GM21529 (cell line): ENCODE data around the gene MXD3.
"Not testable (repeated sequence)": the region's sequence is repeated elsewhere in the genome, so short reads cannot be mapped to it uniquely, and the experiment has no call there.

Experiments
- ATAC-seq: cut with Tn5 transposase; IDR thresholded peaks from one replicate; pipeline ENCODE4 v1.9.1; 2021; ENCODE audit not compliant: unreplicated experiment

MXD3 gene

DNA sequence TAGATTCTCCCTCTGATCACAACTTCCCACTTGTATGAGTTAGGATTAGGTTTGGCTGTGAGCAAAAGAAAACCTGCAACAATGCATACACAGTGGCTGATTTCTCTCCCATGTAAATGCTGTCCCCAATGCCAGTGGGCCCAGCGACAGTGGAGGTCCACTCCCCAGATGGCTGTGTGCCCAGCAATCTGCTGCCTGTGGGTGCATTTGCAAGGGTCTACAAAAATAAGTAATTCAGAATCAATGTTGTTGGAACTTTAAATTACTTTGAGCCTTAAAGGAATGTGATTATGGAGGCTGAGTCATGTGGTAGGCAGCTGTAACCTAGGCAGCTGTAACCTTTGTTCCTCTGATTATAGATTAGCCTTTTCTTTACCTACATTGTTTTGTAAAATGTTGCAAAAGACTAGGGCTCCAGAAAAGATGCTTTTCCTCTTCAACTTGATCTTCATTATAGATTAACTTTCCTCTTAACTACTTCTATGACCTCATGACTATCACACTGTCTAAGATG lies 14.2 kb upstream of the MXD3 start:
- no peak for ATAC-seq

DNA sequence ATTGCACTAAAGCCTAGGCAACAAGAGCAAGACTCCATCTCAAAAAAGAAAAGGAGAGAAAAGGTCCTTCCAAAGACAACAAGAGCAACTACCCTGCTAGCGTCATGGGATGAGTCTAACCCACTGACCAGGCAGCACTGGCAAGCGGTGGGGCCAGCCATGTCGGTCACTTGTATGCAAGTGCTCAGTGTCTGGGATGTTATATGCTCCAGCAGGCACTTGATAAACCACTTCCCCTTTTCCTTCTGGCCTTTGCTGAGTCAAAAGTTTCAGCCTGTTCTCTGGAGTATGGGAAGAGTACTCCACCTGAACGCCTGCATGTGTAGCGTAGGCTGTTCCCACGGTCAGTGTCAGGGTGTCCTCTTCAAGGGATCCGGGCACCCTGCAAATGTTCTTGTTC lies 9.2 kb upstream of the MXD3 start:
- ATAC-seq, result no peak

DNA sequence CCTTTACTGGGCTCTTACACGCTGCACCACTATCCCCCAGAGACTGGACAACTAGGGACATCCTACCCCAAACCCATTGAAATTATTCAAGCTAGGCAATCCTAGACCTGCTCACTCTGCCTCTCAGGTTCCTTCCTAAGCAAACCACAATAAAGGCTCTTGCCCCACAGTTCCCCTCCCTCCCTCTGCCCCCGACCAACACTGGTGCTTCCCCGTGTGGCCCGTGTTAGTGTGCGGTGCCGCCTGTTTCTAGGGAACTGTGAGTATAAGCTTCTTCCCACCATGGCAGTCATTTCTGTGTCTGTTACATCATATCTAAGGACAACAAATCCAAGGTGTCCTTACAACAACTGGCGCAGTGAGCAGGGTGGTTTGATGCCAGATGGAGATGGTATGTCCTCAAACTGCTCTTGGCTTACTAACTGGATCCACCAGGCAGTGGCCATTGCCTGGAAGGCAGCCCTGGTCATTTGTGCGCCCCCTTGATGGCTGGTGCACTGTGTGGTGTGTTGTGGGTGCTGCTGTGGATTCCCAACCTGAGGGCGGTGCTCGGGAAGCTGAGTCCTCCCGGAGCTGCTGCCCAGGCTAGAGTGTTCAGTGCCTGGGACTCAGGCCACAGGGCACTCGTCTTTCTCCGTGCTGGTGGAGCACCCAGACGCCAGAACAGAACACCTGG lies 8.4 kb upstream of the MXD3 start:
- ATAC-seq, result no peak

DNA sequence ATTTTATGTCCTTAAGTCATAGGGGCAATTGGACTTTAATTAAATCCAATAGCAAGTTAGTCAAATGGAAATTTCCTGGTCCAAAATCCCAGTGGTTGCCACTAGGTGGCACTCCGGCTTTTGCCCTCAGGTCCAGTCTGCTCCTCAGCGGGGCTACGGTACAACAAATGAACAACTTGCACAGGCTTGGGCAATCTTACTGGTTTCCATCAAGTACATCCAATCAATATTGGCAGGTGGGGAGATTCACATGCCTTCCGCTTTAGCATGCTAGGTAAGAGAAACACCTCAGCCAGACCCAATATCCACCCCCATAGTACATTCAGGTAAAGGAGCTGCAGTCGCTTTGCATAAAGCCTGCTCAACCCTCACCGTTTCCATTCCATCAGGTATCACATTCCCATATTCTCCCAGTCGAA lies 6.3 kb upstream of the MXD3 start:
- ATAC-seq, result no peak

DNA sequence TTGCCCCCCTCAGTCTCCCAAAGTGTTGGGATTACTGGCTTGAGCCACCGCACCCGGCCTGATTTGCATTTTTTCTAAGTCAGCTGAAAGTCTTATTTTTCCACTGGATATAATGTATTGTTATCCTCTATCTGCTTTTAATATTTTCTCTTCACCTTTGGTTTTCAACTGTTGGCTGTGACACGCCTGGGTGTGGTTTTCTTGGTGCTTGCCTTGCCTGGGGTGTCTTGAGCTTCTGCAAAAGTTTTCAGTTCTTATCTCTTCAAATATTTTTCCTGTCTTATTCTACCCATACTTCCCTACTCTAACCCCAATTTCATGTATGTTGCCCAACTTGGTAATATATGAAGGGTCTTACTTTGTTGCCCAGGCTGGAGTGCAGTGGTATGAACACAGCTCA lies 4.3 kb upstream of the MXD3 start:
- no peak for ATAC-seq

DNA sequence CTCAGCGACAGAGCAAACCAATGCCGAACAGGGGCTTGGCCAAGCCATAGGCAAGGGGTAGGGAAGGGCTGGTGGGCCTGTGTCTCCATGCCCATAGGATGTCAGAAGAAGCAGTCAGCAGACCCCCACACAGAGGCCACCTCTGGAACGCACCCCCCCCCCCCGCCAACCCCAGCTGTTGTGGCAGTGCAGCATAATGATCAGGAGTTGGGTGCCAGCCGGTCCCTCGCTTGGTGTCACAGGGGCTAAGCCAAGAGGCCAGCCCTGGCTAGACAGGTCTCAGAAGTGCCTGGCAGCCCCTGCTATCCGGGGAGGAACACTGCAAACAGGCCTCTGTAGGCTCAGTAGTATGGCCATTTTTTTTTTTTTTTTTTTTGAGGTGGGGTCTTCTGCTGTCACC lies 3.7 kb upstream of the MXD3 start:
- no peak for ATAC-seq

DNA sequence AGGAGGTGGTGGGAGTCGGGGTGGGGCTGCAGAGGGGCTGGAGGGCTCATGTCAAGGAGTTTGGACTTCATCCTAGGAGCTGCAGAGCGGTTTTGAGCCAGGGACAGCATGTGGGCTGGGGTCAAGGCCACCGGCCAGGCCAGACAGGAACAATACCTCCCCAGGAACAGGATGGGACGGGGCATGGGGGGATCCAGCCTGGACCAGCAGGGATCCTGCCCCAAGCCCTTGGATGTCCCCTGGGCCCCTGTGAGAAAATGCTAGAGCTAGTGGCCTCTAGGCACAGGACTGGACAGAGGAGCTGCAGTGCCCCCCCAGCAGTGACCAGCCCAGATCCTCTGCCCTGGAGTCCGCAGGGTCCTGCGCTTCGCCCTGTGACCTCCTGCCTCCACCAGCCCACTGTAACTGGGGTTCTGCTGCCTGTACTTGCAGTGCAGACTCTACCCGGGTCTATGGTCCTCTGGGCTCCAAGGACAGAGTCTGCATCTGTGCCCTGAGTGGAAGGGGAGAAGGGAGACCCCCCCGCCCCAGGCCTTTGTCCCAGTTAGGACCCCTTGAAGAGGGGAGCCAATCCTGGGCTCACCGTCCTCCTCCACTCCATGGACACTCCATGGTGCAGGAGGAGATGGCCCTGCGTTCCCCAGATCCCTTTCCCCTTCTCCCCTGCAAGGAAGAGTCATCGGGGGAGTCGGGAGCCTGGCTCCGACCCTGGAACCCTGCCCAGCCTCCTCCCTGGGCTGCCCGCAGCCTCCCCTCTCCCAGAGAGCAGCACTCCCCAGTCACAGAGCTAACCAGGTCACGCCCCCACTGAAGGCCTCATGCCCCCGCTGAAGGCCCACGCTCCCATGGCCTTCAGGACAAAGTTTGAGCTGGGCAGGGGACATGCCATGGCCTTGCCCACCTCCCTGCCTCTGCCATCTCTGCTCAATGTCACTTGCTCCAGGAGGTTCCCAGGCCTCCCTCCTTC lies 3.0 kb upstream of the MXD3 start:
- ATAC-seq, result no peak

DNA sequence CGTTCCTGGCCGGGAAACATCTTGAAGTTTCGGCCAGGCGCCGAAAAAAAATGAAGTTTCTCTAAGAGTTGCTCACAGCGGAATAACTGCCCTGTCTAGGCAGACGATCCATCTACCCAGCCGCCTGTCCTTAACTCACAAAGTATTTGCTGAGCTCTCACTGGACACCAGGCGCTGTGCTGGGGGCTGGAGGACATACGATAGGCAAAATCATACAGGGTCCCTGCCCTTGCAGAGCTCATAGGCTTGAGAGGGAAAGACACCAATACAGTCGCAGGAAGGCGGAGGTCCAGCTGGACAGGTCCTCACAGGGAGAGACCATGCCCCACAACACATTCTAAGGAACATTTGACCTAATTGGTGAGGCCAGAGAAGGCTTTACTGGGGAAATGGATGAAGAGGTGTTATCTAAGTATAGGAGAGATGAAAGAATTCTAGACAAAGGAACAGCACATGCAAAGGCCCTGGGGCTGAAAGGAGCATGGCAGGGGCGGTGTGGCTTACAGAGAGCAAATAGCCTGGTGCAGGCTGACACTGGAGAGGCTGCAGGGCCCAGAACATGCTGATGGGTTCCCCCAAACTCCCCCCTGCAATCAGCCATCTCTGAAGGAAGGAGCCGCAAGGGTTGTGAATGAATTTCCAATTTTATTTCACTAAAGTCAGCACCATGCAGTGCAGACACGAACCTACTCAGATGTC lies 2.0 kb upstream of the MXD3 start:
- ATAC-seq, result no peak

DNA sequence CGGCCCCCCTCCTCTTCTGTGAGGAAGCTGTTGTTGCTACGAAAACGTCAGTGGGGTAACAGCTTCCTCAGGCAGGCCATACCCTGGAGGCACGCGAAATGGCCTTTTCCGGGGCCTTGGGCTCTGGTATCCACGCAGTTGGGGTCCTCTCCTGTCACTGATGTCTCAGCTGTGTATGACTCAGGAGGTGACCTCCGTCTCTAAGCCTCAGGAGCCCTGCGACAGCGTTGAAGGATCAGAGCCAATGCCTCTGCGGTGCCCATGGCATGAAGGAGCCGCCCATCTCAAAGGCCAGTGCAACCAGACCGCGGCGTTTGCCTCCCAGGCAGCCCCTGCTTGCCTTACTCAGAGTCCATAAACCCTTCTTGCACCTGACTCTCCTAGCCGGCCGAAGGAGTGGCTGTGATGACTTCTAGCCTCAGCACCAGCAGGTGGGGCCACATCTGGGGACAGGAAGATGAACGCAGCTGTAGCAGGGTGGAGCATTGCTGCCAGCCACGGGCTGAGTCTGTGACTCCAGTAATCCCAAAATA lies 1.0 kb upstream of the MXD3 start:
- peak; percentile 28 for ATAC-seq

DNA sequence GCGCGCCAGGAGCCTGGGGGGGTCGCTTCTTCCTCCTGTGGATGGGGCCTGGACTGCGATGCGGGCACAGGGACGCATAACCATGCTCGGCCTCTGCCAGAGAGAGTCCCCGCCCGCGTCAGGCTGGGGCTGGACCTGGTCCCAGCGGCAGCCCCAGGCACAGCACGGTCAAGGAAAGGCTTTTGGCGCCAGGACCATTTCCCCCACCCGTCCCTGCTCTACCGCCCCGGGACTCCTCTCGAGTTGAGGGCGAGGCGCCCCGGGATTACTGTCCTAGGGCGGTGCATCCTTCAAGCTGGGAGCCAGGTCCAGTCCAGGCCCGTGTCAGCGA lies 341 bp downstream of the MXD3 start:
- peak; percentile 1 for ATAC-seq

DNA sequence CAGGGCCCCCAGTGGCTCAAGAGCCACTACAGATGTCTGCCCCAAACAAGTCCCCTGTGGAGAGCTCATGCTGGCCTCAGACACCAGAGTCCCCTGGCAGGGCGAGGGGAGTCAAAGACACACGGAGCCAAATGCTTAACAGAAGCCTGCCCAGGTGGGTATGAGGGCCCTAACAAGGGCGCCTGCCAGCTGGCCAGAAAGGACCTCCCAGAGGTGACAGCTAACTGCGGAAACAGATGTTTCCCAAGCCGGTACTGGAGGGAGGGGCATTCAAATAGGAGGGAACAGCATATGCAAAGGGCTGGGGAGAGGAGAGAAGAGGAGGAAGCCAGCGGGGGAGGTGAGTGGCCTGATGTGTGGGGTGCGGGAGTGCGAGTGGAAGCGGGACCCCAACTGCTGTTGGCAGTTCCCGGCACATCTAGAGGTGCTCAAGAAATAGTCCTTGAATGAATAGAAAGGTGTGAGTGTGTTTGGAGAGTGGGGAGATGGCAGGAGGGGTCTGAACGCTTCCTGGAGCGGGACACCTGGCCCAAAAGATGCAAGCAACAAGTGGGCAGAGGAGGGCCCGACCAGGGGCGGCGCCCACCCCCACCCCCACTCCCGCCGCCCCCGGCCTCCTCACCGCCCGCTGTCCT lies 824 bp downstream of the MXD3 start:
- ATAC-seq, result peak; percentile 20

DNA sequence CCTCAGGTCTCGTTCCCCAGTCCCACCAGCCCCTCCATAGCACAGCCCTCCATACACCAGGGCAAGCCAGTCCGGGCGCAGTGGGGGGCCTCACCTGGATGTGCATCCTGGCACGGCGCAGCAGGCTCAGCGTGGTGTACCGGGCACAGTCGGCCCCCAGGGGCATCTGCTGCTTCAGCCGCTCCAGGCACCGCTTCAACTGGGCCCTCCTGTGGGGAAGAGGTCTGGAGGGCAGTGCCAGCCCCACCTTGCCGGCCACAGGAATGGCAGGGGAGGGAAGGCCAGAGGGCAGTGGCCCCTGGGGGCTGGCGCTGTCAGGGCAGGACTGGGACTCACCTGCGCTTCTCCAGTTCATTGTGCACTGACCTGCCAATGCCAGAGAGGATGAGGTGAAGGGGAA lies 1.4 kb downstream of the MXD3 start:
- ATAC-seq, result no peak

DNA sequence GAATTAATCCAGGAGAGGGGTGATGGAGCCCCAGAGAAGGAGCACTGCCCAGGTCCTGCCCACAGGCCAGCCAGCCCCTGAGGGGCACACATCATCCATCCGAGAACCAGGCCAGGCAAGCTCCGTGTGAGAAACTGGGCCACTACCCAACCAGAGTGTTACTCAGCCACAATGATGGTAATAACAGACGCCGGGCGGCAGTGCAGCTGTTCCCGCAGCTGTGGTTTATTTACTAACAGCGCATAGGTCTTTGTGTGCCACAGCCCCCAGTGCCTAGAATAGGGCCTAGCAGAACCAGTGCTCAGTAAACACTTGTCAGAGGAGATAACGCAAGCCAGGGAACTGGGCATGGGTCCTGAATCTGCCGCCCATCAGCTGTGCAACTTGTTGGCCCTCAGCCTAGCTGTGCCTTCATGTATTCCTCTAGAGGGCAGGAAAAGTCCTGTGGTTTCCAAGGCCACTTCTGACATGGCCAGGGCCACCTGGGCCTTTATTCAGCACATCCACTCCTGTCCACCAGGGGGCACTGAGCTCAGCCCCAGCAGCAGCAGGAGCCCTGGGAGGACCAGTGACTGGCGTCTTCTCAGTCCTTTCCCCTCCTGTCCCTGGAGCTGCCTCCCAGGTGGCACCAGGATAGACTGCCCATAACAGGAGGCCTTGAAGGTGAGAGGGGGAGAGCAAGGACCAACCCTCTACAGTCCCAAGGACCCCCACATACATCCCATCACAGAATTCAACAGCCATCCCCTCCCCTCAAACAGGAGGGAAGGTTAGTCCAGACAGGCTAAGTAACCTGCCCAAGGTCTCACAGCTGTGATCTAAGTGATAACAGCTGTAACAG lies 2.1 kb downstream of the MXD3 start:
- no peak for ATAC-seq

DNA sequence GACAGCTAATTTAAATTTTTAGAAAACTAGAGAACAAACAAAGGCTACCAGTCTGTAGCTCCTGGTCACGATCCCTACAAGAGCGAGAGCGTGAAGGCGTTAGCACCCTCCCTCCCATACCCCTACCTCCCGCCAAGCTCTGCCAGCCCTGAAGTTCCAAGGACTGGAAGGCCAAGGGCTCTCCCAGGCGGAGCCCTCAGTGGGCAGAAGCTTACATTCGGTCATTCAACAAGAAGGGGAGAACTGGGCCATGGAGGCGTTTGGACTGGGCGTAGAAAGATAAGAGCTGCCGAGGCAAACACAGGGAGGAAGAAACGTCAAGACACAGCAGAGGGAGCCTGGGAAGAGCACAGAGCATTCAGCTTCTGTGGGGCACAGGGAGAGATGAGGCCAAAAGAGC lies 3.0 kb downstream of the MXD3 start:
- no peak for ATAC-seq

DNA sequence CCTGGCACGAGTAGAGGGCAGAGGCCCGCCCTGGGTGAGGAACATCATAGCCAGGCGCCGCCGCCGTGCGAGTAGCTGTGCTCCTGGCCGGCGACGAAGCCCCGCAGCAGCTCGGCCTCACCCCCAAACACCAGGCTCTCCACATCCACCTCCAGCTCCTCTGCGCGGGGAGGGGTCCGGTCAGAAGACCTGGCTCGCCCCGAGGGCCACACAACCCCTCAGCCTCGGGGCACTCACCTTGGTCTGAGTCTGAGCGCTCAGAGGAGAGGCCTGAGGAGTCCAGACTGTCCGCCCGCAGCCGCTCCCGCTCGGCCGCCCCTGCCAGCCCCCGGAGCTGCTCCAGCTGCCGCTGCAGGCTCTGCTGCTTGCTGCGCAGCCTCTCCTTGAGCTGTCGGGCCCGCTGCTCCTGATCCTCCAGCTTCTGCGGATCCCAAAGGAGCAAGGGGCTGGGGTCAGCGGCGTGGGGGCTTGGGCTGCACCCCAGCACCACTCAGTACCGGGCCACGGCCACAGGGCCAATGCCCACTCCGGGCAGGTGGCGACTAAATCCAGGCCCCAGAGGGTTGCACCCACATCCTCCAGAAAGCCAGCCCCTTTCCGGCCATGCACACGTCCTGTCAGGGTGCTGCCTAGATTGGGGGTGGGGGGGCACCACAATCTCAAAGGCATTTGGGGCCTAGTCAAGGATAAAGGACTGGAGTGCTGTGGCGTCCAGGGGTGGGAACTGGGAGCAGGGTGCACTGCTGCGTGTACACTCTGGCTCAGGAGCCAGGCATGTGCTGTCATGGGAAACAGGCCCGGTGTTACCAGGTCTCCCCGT lies 3.9 kb downstream of the MXD3 start:
- no peak for ATAC-seq

DNA sequence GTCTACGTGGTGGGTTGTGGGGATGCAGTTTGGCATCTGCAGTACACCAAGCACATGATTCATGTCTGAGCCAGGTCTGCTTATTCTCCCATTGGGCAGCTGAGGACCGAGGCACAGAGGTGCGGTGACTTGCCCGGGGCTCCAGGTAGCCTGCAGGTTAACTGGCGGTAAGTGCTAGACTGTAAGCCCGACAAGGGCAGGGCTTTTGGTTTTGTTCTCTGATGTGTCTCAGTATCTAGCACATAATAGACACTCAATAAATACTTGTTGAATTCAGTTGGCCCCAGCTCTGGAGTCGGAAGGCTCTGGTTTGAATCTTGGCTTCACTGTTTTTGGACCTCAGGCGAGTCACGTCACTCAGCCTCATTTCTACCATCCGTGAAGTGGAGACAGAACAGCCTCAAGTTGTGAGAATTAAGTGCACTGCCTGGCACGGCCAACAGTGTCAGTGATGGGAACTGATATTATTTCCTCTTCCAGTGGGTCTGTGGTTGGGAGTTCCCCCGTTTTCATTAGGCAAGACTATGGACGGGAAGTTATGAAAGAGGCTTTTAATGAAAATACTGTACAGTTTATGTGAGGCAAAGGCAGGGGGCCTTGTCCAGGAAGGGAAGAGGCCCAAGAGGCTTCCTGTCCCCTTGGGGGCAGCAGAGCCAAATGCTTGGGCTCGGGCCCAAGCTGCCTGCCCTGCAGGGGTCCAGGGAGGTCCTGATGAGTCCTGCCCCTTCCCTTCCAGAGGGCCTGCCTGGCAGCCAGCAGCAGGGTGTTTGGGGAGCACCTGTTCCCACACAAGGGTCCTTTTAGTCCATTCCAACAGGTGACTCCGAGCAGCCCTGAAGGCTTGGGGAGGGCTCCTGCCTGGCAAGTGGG lies 4.8 kb downstream of the MXD3 start:
- ATAC-seq, result no peak

DNA sequence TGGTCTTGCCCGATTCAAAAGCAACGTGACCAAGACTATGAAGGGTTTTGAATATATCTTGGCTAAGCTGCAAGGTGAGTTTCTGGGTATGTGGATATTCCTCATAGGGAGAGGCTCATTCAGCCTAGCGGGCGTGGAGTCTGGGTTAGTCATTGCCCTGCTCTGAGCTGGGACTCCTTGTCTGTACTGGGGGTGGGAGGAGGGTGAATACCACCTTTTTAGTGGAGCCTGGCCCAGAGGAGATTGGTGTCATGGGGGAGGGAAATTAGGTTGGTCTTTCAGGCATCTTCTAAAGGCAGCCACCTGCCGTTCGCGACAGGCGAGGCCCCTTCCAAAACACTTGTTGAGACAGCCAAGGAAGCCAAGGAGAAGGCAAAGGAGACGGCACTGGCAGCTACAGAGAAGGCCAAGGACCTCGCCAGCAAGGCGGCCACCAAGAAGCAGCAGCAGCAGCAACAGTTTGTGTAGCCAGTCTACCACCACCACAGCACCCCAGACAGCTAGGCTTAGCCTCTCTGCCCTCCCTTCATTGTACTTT lies 5.5 kb downstream of the MXD3 start:
- ATAC-seq, result not testable (repeated sequence)
